ENCODE measurements around the gene CTTNBP2. TPM values are rescaled to one million over a fixed set of nuclear protein-coding genes. Genes with fewer than 3 reads are reported as not detected.

Gene CTTNBP2
- polyA plus RNA-seq, 2 of the 4 experiments (the other 2 are of a cell fraction): 0.18 to 0.25 TPM

DNA sequence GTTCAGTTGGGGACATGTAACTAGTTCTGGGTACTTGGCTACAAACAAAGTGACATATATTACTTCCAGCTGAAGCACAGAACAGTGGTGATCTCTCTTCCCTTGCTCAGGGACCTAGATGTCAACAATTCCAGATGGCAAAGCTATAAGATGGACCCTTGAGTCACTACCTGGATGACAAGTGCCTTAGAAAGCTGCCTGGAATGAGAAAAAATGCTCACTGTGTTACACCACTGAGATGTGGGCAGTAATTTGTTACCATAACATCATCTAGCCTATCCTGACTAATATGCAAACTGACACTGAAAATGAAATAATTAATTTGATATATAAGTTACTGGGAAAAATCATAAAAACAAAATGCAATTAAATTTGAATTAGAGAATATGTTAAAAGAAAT is 16.4 kb upstream of the CTTNBP2 start:
- POLR2A ChIA-PET: no interaction called here
- no peak for DNase-seq (ENCODE audit: low read depth in 1 of 2, low spot score in 1 of 2)
- no peaks in the 10 kb centered on the region for H3K4me1 ChIP-seq
- H3K9me3 ChIP-seq: no peaks in the 10 kb centered on the region
- no peak for FAIRE-seq
- no peak overlapping the region for H3K4me3 ChIP-seq
- TF ChIP-seq JUNB (IDR thresholded peaks at IDR 0.05): no peak
- TF ChIP-seq, protein P1, sequence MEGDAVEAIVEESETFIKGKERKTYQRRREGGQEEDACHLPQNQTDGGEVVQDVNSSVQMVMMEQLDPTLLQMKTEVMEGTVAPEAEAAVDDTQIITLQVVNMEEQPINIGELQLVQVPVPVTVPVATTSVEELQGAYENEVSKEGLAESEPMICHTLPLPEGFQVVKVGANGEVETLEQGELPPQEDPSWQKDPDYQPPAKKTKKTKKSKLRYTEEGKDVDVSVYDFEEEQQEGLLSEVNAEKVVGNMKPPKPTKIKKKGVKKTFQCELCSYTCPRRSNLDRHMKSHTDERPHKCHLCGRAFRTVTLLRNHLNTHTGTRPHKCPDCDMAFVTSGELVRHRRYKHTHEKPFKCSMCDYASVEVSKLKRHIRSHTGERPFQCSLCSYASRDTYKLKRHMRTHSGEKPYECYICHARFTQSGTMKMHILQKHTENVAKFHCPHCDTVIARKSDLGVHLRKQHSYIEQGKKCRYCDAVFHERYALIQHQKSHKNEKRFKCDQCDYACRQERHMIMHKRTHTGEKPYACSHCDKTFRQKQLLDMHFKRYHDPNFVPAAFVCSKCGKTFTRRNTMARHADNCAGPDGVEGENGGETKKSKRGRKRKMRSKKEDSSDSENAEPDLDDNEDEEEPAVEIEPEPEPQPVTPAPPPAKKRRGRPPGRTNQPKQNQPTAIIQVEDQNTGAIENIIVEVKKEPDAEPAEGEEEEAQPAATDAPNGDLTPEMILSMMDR (IDR thresholded peaks at IDR 0.05): no peak
- TF ChIP-seq, protein P2, sequence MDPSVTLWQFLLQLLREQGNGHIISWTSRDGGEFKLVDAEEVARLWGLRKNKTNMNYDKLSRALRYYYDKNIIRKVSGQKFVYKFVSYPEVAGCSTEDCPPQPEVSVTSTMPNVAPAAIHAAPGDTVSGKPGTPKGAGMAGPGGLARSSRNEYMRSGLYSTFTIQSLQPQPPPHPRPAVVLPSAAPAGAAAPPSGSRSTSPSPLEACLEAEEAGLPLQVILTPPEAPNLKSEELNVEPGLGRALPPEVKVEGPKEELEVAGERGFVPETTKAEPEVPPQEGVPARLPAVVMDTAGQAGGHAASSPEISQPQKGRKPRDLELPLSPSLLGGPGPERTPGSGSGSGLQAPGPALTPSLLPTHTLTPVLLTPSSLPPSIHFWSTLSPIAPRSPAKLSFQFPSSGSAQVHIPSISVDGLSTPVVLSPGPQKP (IDR thresholded peaks at IDR 0.05; ENCODE audit: low read depth, low read length): no peak
- no peak for TF ChIP-seq RFX5 (IDR thresholded peaks at IDR 0.05)
- no peak for TF ChIP-seq MYC (IDR thresholded peaks at IDR 0.05; ENCODE audit: borderline replicate concordance, low read length)
- no peak for TF ChIP-seq TFCP2L1 (CRISPR knock-in tag; IDR thresholded peaks at IDR 0.05)
- TF ChIP-seq SMC3 (IDR thresholded peaks at IDR 0.05): no peak
- TF ChIP-seq HOXB13 (CRISPR knock-in tag; IDR thresholded peaks at IDR 0.05; ENCODE audit: low read depth): no peak
- TF ChIP-seq CHD2 (IDR thresholded peaks at IDR 0.05; ENCODE audit: low read length, partially characterized antibody): no peak
- no peak for TF ChIP-seq CBX2 (IDR thresholded peaks at IDR 0.05; ENCODE audit: borderline replicate concordance, low read depth)
- no peak for TF ChIP-seq EHMT2 (IDR thresholded peaks at IDR 0.05; ENCODE audit: low read depth)
- TF ChIP-seq RARB (CRISPR knock-in tag; IDR thresholded peaks at IDR 0.05): no peak
- no peak for TF ChIP-seq SREBF2 (IDR thresholded peaks at IDR 0.05)
- TF ChIP-seq EHF (CRISPR knock-in tag; IDR thresholded peaks at IDR 0.05): no peak
- TF ChIP-seq ZC3H11A (IDR thresholded peaks at IDR 0.05): no peak
- TF ChIP-seq, protein P3, sequence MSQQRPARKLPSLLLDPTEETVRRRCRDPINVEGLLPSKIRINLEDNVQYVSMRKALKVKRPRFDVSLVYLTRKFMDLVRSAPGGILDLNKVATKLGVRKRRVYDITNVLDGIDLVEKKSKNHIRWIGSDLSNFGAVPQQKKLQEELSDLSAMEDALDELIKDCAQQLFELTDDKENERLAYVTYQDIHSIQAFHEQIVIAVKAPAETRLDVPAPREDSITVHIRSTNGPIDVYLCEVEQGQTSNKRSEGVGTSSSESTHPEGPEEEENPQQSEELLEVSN (IDR thresholded peaks at IDR 0.05; ENCODE audit: borderline replicate concordance, low read depth): no peak
- TF ChIP-seq HOXA7 (CRISPR knock-in tag; IDR thresholded peaks at IDR 0.05): no peak
- no peak overlapping the region for H3K27ac ChIP-seq
- no peak for ATAC-seq
- no peak overlapping the region for H3K4me2 ChIP-seq
- CTCF ChIA-PET: no interaction called here

DNA sequence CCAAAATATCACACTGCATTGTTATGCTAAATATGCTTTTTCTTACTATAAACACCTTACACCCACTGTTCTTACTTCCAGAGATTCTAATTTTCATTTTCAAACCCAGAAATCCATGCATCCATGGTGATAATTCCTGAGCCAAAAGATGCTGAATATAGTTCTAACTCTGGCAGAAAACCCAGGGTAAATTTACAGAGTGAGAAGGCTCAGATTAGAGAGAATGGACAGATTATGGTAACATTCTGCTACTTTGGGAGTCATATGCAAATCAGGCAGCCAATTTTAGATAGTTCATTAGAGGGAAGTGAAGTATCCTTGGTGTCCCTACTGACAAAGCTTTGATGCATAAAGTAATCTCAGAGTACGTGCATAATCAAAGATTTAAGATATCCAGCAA is 15.4 kb upstream of the CTTNBP2 start:
- no peak for ATAC-seq
- Histone ChIP-seq H3K9me3 (no peaks in the 10 kb centered on the region), H3K4me2 (no peak overlapping the region), H3K4me1 (no peaks in the 10 kb centered on the region), H3K27ac (no peak overlapping the region), H3K4me3 (no peak overlapping the region)
- WGBS (ENCODE audit: missing lambda C conversion rate): 0% methylated on average over 1 of the region's 1 CpG
- no peak for FAIRE-seq
- ChIA-PET POLR2A (no interaction called here), CTCF (no interaction called here)
- TF ChIP-seq HOXA7 (CRISPR knock-in tag; IDR thresholded peaks at IDR 0.05) (no peak), RCOR1 (IDR thresholded peaks at IDR 0.05; ENCODE audit: low read depth, low read length) (no peak), JUNB (IDR thresholded peaks at IDR 0.05) (no peak), FOXS1 (CRISPR knock-in tag; IDR thresholded peaks at IDR 0.05) (no peak), CEBPB (IDR thresholded peaks at IDR 0.05) (no peak), NR3C1 (IDR thresholded peaks at IDR 0.05) (no peak), RARB (CRISPR knock-in tag; IDR thresholded peaks at IDR 0.05) (no peak), RAD21 (conservative IDR thresholded peaks at IDR 0.05 in 1 of 2, IDR thresholded peaks at IDR 0.05 in 1 of 2) (no peak), TP53 (CRISPR knock-in tag; IDR thresholded peaks at IDR 0.05) (no peak)
- TF ChIP-seq, protein P4, sequence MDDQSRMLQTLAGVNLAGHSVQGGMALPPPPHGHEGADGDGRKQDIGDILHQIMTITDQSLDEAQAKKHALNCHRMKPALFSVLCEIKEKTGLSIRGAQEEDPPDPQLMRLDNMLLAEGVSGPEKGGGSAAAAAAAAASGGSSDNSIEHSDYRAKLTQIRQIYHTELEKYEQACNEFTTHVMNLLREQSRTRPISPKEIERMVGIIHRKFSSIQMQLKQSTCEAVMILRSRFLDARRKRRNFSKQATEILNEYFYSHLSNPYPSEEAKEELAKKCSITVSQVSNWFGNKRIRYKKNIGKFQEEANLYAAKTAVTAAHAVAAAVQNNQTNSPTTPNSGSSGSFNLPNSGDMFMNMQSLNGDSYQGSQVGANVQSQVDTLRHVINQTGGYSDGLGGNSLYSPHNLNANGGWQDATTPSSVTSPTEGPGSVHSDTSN (IDR thresholded peaks at IDR 0.05): no peak
- no peak for DNase-seq (ENCODE audit: low read depth in 1 of 2, low spot score in 1 of 2)

All from A549 (cell line).